CD14-positive monocyte (primary cell): Measurements from ENCODE around the gene KLRB1. TPM values are rescaled to one million over a fixed set of nuclear protein-coding genes. Genes with fewer than 3 reads are reported as not detected.

Experiments
- DNase-seq, 3 donors: peaks; one replicate each; pipeline ENCODE4 v3.0.0-alpha.2; 2011 to 2022
- H2AFZ ChIP-seq: 2 replicates; pipeline ENCODE4 v1.6.0; 2012; ENCODE audit warnings: mild to moderate bottlenecking, low read depth, low read length, inconsistent platforms; ENCODE audit not compliant: insufficient read depth, poor library complexity, severe bottlenecking
- H3K27ac ChIP-seq, 2 donors: 1 replicate in 1 of 2; 2 replicates in 1 of 2; pipeline ENCODE4 v1.5.1; 2012 to 2013; ENCODE audit warnings: low read length in 2 of 2, control low read depth in 1 of 2, inconsistent platforms in 1 of 2, low read depth in 1 of 2, mild to moderate bottlenecking in 1 of 2
- H3K27me3 ChIP-seq, 2 donors: one replicate each; pipeline versions ENCODE4 v1.6.0 to v1.6.1; 2011 to 2013; ENCODE audit warnings: low read length in 2 of 2; ENCODE audit not compliant: control insufficient read depth in 2 of 2, insufficient read depth in 2 of 2
- H3K36me3 ChIP-seq, 2 donors: replicated peaks in 1 of 2; 1 replicate in 1 of 2; 2 replicates in 1 of 2; pipeline versions ENCODE4 v1.5.1 to v1.6.1; 2012 to 2013; ENCODE audit warnings: low read length in 2 of 2, control low read depth in 1 of 2, inconsistent platforms in 1 of 2, mild to moderate bottlenecking in 1 of 2; ENCODE audit not compliant: insufficient read depth in 2 of 2, control insufficient read depth in 1 of 2
- H3K4me1 ChIP-seq, 2 donors: 1 replicate in 1 of 2; 2 replicates in 1 of 2; pipeline versions ENCODE4 v1.5.1 to v1.6.1; 2012 to 2013; ENCODE audit warnings: low read length in 2 of 2, control low read depth in 1 of 2, inconsistent platforms in 1 of 2, mild to moderate bottlenecking in 1 of 2, moderate library complexity in 1 of 2; ENCODE audit not compliant: insufficient read depth in 2 of 2, control insufficient read depth in 1 of 2
- H3K4me2 ChIP-seq: replicated peaks from 2 replicates; pipeline ENCODE3; 2012; ENCODE audit warnings: low read length, moderate library complexity, mild to moderate bottlenecking; ENCODE audit not compliant: poor library complexity, severe bottlenecking; ENCODE audit errors: extremely low read depth
- H3K4me3 ChIP-seq, 3 experiments: fragments of 200-600 bp in 1 of 3; sonication (generic) in 1 of 3; replicated peaks in 1 of 3; 1 replicate in 2 of 3; 2 replicates in 1 of 3; pipeline ENCODE4 v1.5.1; 2011 to 2013; ENCODE audit warnings: low read length in 3 of 3, mild to moderate bottlenecking in 3 of 3, control low read depth in 2 of 3, low read depth in 2 of 3, inconsistent platforms in 1 of 3, moderate library complexity in 1 of 3
- H3K79me2 ChIP-seq: 2 replicates; pipeline ENCODE4 v1.6.0; 2012; ENCODE audit warnings: mild to moderate bottlenecking, control low read depth, inconsistent platforms, low read length, moderate library complexity; ENCODE audit not compliant: insufficient read depth
- H3K9ac ChIP-seq: 2 replicates; pipeline ENCODE4 v1.6.0; 2017; ENCODE audit warnings: low read length, mild to moderate bottlenecking; ENCODE audit not compliant: insufficient read depth, poor library complexity, severe bottlenecking
- H3K9me3 ChIP-seq, 2 donors: replicated peaks in 1 of 2; 1 replicate in 1 of 2; 2 replicates in 1 of 2; pipeline versions ENCODE4 v1.5.1 to v1.6.1; 2012 to 2013; ENCODE audit warnings: low read length in 2 of 2, control low read depth in 1 of 2; ENCODE audit not compliant: control insufficient read depth in 1 of 2, insufficient read depth in 1 of 2
- H4K20me1 ChIP-seq: 2 replicates; pipeline ENCODE4 v1.6.0; 2012; ENCODE audit warnings: mild to moderate bottlenecking, low read length, control low read depth, moderate library complexity; ENCODE audit not compliant: insufficient read depth
- H3K27ac Mint-ChIP-seq, 7 donors: one replicate each; pipeline ENCODE4 v1.8.0; 2020; ENCODE audit warnings: mild to moderate bottlenecking in 7 of 7, mixed read lengths in 7 of 7, moderate library complexity in 6 of 7, inconsistent platforms in 2 of 7
- H3K27me3 Mint-ChIP-seq, 3 donors: one replicate each; pipeline ENCODE4 v1.8.0; 2021 to 2022; ENCODE audit warnings: low read depth in 3 of 3, mild to moderate bottlenecking in 3 of 3, mixed read lengths in 3 of 3, moderate library complexity in 3 of 3, inconsistent platforms in 1 of 3
- H3K36me3 Mint-ChIP-seq, 2 donors: one replicate each; pipeline ENCODE4 v1.8.0; 2020; ENCODE audit warnings: mixed read lengths in 2 of 2, inconsistent platforms in 1 of 2, mild to moderate bottlenecking in 1 of 2
- H3K4me1 Mint-ChIP-seq: one replicate; pipeline ENCODE4 v1.8.0; 2020; ENCODE audit warnings: mild to moderate bottlenecking, mixed read lengths
- H3K4me3 Mint-ChIP-seq, 2 donors: one replicate each; pipeline ENCODE4 v1.8.0; 2020; ENCODE audit warnings: mild to moderate bottlenecking in 2 of 2, mixed read lengths in 2 of 2, moderate library complexity in 1 of 2
- H3K9me3 Mint-ChIP-seq, 7 donors: one replicate each; pipeline ENCODE4 v1.8.0; 2020 to 2022; ENCODE audit warnings: mixed read lengths in 7 of 7, mild to moderate bottlenecking in 6 of 7, moderate library complexity in 6 of 7, inconsistent platforms in 2 of 7
- WGBS: methylation state at CpG from one replicate; pipeline ENCODE4 v1.1.5; 2013; ENCODE audit warnings: missing lambda C conversion rate; ENCODE audit not compliant: insufficient coverage; 5-methylcytosine and 5-hydroxymethylcytosine counted together
- intact Hi-C, 2 donors: fragments of 100-400 bp; cut with micrococcal nuclease; formaldehyde crosslinking; loops; one replicate each; pipeline versions ENCODE4 v1.15.0 to v1.15.1; 2023
- polyA plus RNA-seq, 3 donors: library from polyadenylated mRNA; depleted of rRNA in 1 of 3; unstranded in 2 of 3; stranded (reverse) in 1 of 3; fragments of 300-500 nt in 2 of 3; fragments of >200 nt in 1 of 3; fragmentation: Illumina TruSeq in 2 of 3; gene quantifications; 1 replicate in 2 of 3; 2 replicates in 1 of 3; pipeline ENCODE4 v1.2.3, GENCODE V29; 2012 to 2021
- TF ChIP-seq, protein P1 (sequence below): fragments of 200-600 bp; IDR thresholded peaks from one replicate; pipeline ENCODE4 v1.8.0; 2022; ENCODE audit warnings: antibody characterized with exemption, mild to moderate bottlenecking

KLRB1 gene
- polyA plus RNA-seq, 3 donors: 0.28 to 0.29 TPM; not detected in 1

DNA sequence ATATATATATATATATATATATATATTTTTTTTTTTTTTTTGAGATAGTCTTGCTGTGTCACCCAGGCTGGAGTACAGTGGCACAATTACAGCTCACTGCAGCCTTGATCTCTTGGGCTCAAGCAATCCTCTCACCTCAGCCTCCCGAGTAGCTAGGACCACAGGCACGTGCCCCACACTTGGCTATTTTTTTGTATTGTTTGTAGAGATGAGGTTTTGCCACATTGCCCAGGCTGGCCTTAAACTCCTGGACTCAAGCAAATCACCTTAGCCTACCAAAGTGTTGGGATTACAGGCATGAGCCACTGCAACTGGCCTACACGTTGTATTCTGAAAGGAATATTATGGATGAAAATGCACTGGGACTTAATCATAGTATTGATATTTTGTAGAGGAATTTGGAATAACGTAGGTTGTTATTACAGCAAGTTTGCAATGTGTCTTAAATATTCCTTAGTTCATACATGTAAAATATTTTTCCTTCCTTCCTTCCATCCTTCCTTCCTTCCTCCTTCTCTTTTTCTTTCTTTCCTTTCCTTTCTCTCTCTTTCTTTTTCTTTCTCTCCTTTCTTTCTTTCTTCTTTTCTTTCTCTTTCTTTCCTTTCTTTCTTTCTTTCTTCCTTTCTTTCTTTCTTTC, 862 bp downstream of the KLRB1 start:
- TF ChIP-seq, protein P1, sequence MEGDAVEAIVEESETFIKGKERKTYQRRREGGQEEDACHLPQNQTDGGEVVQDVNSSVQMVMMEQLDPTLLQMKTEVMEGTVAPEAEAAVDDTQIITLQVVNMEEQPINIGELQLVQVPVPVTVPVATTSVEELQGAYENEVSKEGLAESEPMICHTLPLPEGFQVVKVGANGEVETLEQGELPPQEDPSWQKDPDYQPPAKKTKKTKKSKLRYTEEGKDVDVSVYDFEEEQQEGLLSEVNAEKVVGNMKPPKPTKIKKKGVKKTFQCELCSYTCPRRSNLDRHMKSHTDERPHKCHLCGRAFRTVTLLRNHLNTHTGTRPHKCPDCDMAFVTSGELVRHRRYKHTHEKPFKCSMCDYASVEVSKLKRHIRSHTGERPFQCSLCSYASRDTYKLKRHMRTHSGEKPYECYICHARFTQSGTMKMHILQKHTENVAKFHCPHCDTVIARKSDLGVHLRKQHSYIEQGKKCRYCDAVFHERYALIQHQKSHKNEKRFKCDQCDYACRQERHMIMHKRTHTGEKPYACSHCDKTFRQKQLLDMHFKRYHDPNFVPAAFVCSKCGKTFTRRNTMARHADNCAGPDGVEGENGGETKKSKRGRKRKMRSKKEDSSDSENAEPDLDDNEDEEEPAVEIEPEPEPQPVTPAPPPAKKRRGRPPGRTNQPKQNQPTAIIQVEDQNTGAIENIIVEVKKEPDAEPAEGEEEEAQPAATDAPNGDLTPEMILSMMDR: no peak
- Mint-ChIP-seq H3K27ac (peak overlapping the region in 1 of 7 donors; percentile 13), H3K4me1 (no peaks in the 10 kb centered on the region), H3K36me3 (no peaks in the 10 kb centered on the region), H3K27me3 (peaks cover 0 to 1% (median 0%) of the 10 kb centered on the region in 3 donors), H3K4me3 (no peak overlapping the region), H3K9me3 (peaks cover 0 to 24% (median 5%) of the 10 kb centered on the region in 7 donors)
- intact Hi-C loops: no loop called here
- Histone ChIP-seq H3K9me3 (peaks cover 0 to 10% of the 10 kb centered on the region in 2 donors), H3K36me3 (no peaks in the 10 kb centered on the region), H3K4me3 (no peak overlapping the region), H3K79me2 (no peaks in the 10 kb centered on the region), H2AFZ (no peak overlapping the region), H3K27ac (no peak overlapping the region), H3K4me1 (no peaks in the 10 kb centered on the region), H4K20me1 (no peaks in the 10 kb centered on the region), H3K4me2 (no peak overlapping the region), H3K27me3 (no peaks in the 10 kb centered on the region), H3K9ac (no peak overlapping the region)
- WGBS: no CpG with 5 or more reads among the region's 4 CpGs
- no peak for DNase-seq

DNA sequence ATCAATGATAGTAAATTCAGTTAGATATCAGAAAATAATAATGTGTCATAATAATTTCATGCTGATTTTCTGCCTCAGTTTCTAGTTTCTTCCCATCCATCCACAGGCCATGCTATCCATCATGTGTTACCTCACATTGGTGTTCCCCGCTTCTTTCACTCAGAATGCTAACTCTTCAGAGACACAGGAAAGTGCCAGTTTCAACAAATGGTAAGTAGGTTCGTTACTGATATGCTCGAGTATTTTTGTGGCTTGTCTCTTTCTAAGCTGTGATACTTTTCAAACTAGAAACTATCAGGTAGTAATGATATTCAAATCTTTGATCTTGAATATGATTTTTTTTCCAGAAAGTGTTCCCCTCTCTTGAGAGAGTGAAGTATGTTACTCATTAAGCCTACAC, 1.5 kb downstream of the KLRB1 start:
- no peaks in the 10 kb centered on the region for H3K4me1 ChIP-seq
- no peak overlapping the region for H3K4me2 ChIP-seq
- WGBS: no CpG with 5 or more reads among the region's 3 CpGs
- intact Hi-C loops: no loop called here
- Mint-ChIP-seq H3K27ac (no peak overlapping the region), H3K36me3 (no peaks in the 10 kb centered on the region), H3K4me1 (no peaks in the 10 kb centered on the region), H3K9me3 (peaks cover 0 to 18% (median 5%) of the 10 kb centered on the region in 7 donors), H3K4me3 (no peak overlapping the region), H3K27me3 (peaks cover 0 to 1% (median 0%) of the 10 kb centered on the region in 3 donors)
- no peak overlapping the region for H3K4me3 ChIP-seq
- H3K79me2 ChIP-seq: no peaks in the 10 kb centered on the region
- no peaks in the 10 kb centered on the region for H3K36me3 ChIP-seq
- H3K9ac ChIP-seq: no peak overlapping the region
- H2AFZ ChIP-seq: no peak overlapping the region
- H4K20me1 ChIP-seq: no peaks in the 10 kb centered on the region
- no peak overlapping the region for H3K27ac ChIP-seq
- H3K27me3 ChIP-seq: no peaks in the 10 kb centered on the region
- TF ChIP-seq, protein P1: no peak
- H3K9me3 ChIP-seq: peaks cover 0 to 10% of the 10 kb centered on the region in 2 donors
- no peak for DNase-seq
